Breast epithelium (tissue), 4 donors: ENCODE results near the gene CEP89. TPM values are rescaled to one million over a fixed set of nuclear protein-coding genes. Genes with fewer than 3 reads are reported as not detected.

Experiments
- DNase-seq, 2 donors: peaks; one replicate each; pipeline ENCODE4 v3.0.0-alpha.2; 2019; ENCODE audit warnings: low spot score in 2 of 2
- H3K27ac ChIP-seq, 2 donors: fragments of 200-600 bp; sonication (generic) in 1 of 2; one replicate each; pipeline ENCODE4 v1.5.1; 2016 to 2019; ENCODE audit warnings: mild to moderate bottlenecking in 1 of 2
- H3K27me3 ChIP-seq, 2 donors: fragments of 200-600 bp; sonication (generic) in 1 of 2; one replicate each; pipeline versions ENCODE4 v1.5.1 to v1.6.0; 2017 to 2019; ENCODE audit warnings: control low read depth in 1 of 2, mild to moderate bottlenecking in 1 of 2
- H3K36me3 ChIP-seq: fragments of 200-600 bp; one replicate; pipeline ENCODE4 v1.5.1; 2019
- H3K4me1 ChIP-seq, 2 donors: fragments of 200-600 bp; sonication (generic); one replicate each; pipeline ENCODE4 v1.5.1; 2016 to 2019; ENCODE audit warnings: control low read depth in 1 of 2
- H3K4me3 ChIP-seq, 3 donors: fragments of 200-600 bp; sonication (generic); 1 replicate in 2 of 3; 2 replicates in 1 of 3; pipeline ENCODE4 v1.5.1; 2016 to 2019; ENCODE audit warnings: mild to moderate bottlenecking in 3 of 3, moderate library complexity in 2 of 3
- H3K9me3 ChIP-seq, 2 donors: fragments of 200-600 bp; sonication (generic) in 1 of 2; one replicate each; pipeline ENCODE4 v1.5.1; 2016 to 2019; ENCODE audit warnings: control low read depth in 1 of 2
- POLR2A ChIP-seq: fragments of 450-650 bp; IDR thresholded peaks from one replicate; pipeline ENCODE4 v1.6.1; 2016; ENCODE audit warnings: antibody characterized with exemption, mild to moderate bottlenecking, moderate library complexity
- POLR2AphosphoS5 ChIP-seq, 3 donors: sonication (generic); formaldehyde crosslinking; IDR thresholded peaks; one replicate each; pipeline ENCODE4 v1.6.1; 2017; ENCODE audit warnings: antibody characterized with exemption in 3 of 3
- intact Hi-C: fragments of 100-400 bp; cut with DNase I; formaldehyde crosslinking; loops from one replicate; pipeline ENCODE4 v1.15.1; 2023; ENCODE audit warnings: low total_unique reads
- total RNA-seq, 3 donors: library from RNA; depleted of rRNA; stranded (reverse); fragments of >200 nt; gene quantifications; one replicate each; pipeline ENCODE4 v1.1.0, GENCODE V29; 2016
- TF ChIP-seq, protein P1 (sequence below), 3 donors: fragments of 450-650 bp; IDR thresholded peaks; one replicate each; pipeline ENCODE4 v1.5.1; 2016 to 2017; ENCODE audit warnings: antibody characterized with exemption in 3 of 3, mild to moderate bottlenecking in 3 of 3, moderate library complexity in 3 of 3

CEP89 gene
- total RNA-seq, 3 donors from 2014 or later: 9.3 to 17.4 (median 16.7) TPM

DNA sequence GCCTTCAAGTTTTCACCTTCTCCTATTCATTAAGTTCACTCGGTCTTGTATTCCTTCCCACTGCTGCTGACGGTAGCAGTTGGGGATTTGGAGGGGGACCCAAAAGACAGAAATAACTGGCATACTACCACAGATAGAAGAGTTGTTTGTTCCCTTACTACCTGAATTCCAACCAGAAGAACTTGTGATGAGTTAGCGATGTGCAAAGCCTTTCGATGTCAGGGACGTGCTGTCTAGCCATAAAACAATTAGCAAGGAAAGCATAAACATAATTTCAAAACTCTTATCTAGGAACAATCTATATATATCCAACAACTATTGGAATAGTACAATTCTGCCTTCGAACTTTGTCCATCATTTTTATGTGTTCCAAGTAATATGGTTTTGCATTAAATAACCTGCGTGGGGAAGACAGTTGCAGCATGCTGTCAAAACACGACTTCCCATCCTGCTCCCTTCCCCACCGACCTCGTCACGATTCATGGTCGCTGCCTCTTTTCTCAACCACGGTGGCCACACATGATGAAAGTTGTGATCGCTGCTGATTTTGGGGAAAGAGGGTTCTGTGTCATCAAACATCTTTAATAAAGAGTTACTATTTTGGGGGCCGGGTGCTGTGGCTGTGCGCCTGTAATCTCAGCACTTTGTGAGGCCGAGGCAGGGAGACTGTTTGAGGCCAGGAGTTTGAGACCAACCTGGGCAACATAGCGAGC lies 98.4 kb downstream of the CEP89 start:
- Histone ChIP-seq H3K4me1 (no peaks in the 10 kb centered on the region), H3K9me3 (no peaks in the 10 kb centered on the region), H3K4me3 (no peak overlapping the region), H3K27ac (no peak overlapping the region), H3K36me3 (no peaks in the 10 kb centered on the region), H3K27me3 (no peaks in the 10 kb centered on the region)
- TF ChIP-seq POLR2AphosphoS5 (IDR thresholded peaks at IDR 0.05) (no peak), POLR2A (no peak)
- TF ChIP-seq, protein P1, sequence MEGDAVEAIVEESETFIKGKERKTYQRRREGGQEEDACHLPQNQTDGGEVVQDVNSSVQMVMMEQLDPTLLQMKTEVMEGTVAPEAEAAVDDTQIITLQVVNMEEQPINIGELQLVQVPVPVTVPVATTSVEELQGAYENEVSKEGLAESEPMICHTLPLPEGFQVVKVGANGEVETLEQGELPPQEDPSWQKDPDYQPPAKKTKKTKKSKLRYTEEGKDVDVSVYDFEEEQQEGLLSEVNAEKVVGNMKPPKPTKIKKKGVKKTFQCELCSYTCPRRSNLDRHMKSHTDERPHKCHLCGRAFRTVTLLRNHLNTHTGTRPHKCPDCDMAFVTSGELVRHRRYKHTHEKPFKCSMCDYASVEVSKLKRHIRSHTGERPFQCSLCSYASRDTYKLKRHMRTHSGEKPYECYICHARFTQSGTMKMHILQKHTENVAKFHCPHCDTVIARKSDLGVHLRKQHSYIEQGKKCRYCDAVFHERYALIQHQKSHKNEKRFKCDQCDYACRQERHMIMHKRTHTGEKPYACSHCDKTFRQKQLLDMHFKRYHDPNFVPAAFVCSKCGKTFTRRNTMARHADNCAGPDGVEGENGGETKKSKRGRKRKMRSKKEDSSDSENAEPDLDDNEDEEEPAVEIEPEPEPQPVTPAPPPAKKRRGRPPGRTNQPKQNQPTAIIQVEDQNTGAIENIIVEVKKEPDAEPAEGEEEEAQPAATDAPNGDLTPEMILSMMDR (IDR thresholded peaks at IDR 0.05): no peak
- DNase-seq: peak in 1 of 2 donors; percentile 5
- intact Hi-C loops: no loop called here

DNA sequence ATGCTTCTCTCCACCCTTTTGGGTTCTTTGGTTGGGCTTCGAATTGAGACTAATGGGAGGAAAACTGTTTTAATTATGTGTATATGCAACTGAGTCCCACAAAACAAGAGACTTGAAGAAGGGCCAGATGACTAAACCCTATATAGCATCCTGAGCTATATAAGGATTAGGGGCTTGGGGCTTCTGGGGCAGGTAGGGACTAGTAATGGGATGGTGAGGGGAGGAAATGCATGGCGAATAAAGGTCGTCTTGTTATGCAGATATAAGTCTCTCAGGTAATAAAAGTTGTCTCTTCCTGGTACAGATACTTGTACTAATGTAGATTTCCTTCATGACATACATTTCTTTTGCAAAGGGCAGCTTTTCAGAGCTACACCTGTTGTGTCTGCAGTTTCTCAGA lies 99.4 kb downstream of the CEP89 start:
- H3K4me3 ChIP-seq: no peak overlapping the region
- no peaks in the 10 kb centered on the region for H3K27me3 ChIP-seq
- no peaks in the 10 kb centered on the region for H3K9me3 ChIP-seq
- H3K27ac ChIP-seq: no peak overlapping the region
- TF ChIP-seq, protein P1 (IDR thresholded peaks at IDR 0.05): no peak
- TF ChIP-seq POLR2A (no peak), POLR2AphosphoS5 (IDR thresholded peaks at IDR 0.05) (no peak)
- H3K36me3 ChIP-seq: no peaks in the 10 kb centered on the region
- DNase-seq: no peak
- no peaks in the 10 kb centered on the region for H3K4me1 ChIP-seq
- intact Hi-C loops: no loop called here

DNA sequence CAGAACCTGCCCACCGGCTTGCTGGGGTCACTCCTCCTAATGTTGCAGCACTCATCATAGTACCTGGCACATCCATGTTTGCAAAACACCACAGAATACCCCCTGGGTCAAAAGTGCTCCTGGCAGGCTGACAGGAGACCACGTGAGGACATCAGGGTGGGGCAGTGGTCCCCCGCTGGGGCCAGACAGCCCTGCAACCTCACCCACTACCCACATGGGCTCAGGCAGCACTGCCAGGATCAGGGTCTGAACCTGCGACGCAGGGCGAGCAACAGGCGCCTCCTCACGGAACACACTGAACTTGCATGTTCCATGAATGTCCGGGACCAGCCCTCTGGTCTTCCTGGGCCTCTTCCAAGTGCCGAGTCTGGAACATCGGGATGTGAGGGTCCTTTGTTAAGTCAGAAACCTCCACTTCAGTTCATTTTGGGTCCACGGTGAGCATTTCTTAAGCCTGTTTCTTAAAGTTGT lies 100.7 kb downstream of the CEP89 start:
- Histone ChIP-seq H3K36me3 (no peaks in the 10 kb centered on the region), H3K4me1 (no peaks in the 10 kb centered on the region), H3K4me3 (no peak overlapping the region), H3K27me3 (no peaks in the 10 kb centered on the region), H3K27ac (no peak overlapping the region), H3K9me3 (no peaks in the 10 kb centered on the region)
- peak in 1 of 2 donors; percentile 11 for DNase-seq
- intact Hi-C loops: no loop called here
- no peak for TF ChIP-seq POLR2AphosphoS5 (IDR thresholded peaks at IDR 0.05)
- no peak for TF ChIP-seq POLR2A
- TF ChIP-seq, protein P1 (IDR thresholded peaks at IDR 0.05): no peak

DNA sequence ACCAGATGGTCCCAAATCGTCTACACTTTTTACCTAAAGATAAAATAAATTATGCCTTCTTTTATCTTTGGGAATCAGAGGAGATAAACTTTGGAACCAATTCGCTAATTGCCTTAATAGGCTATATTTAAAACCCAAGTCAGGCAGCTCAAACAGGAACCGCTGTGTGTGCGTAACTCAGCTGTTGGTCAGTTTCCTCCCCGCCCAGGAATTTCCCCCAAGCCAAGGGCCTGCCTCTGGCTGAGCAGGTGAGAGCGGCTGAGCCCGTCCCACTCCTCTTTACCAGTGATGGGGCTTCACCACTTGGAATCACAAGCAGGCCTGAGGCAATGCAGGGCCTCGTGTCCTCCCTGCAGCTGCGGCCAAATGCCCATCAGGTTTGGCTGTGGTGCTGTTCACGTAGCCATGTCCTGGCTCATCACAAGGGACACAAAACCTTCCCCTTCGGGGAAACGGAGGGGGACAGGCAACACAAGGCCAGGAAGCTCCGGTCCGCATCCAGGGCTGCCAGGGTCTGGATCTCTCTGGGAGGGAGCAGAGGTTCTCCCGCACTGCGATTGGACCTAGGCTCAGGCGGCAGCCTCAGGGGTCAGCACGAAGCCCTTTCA lies 101.7 kb downstream of the CEP89 start:
- intact Hi-C loops: no loop called here
- no peak for DNase-seq

More for the DNA sequence above, 101.7 kb downstream of the CEP89 start:
- Histone ChIP-seq H3K4me3 (no peak overlapping the region), H3K9me3 (no peaks in the 10 kb centered on the region), H3K4me1 (no peaks in the 10 kb centered on the region), H3K27ac (no peak overlapping the region), H3K36me3 (no peaks in the 10 kb centered on the region), H3K27me3 (no peaks in the 10 kb centered on the region)
- no peak for TF ChIP-seq POLR2A
- no peak for TF ChIP-seq POLR2AphosphoS5 (IDR thresholded peaks at IDR 0.05)
- TF ChIP-seq, protein P1 (IDR thresholded peaks at IDR 0.05): no peak
